Motor neuron (in vitro differentiated cells): ENCODE results near the gene RAET1E. TPM values are rescaled to one million over a fixed set of nuclear protein-coding genes. Genes with fewer than 3 reads are reported as not detected.

ENCODE experiments used
- ATAC-seq, 8 experiments: fragments of 200-7000 bp; cut with Tn5 transposase; replicated peaks in 6 of 8; 2 replicates each; pipeline ENCODE4 v1.8.0; 2021; ENCODE audit warnings: mild to moderate bottlenecking in 8 of 8, moderate library complexity in 8 of 8
- H3K27ac ChIP-seq, 2 donors: fragments of 250-450 bp; sonication (Bioruptor Pico); 2 replicates each; pipeline ENCODE4 v1.9.0; 2021; ENCODE audit warnings: antibody characterized with exemption in 2 of 2, mild to moderate bottlenecking in 2 of 2, moderate library complexity in 1 of 2
- H3K4me1 ChIP-seq, 2 donors: fragments of 250-450 bp; sonication (Bioruptor Pico); replicated peaks in 1 of 2; 2 replicates each; pipeline ENCODE4 v1.6.1; 2021; ENCODE audit warnings: antibody characterized with exemption in 2 of 2, mild to moderate bottlenecking in 2 of 2, moderate library complexity in 1 of 2
- H3K4me3 ChIP-seq, 5 donors: fragments of 250-450 bp; sonication (Bioruptor Pico); 2 replicates each; pipeline ENCODE4 v1.9.0; 2021; ENCODE audit warnings: antibody characterized with exemption in 5 of 5, mild to moderate bottlenecking in 5 of 5, moderate library complexity in 4 of 5
- WGBS, 10 experiments: fragments of 450-650 bp; shearing (Covaris generic); methylation state at CpG; one replicate each; pipeline ENCODE4 v1.0.0; 2022; 5-methylcytosine and 5-hydroxymethylcytosine counted together
- in situ Hi-C, 9 experiments: fragments of 400-800 bp; cut with MboI; loops; one replicate each; pipeline ENCODE4 v1.15.0; 2021; ENCODE audit warnings: low sequenced_read_pairs in 9 of 9, low pct_unique_long_range_greater_than_20kb in 2 of 9; ENCODE audit not compliant: unreplicated experiment in 9 of 9
- total RNA-seq, 8 experiments: library from RNA; unstranded; fragments of 300-600 nt; gene quantifications; 2 replicates each; pipeline versions ENCODE4 v1.2.3 to v1.2.4, GENCODE V29; 2022

RAET1E gene
- total RNA-seq, 8 experiments from 2014 or later = 0.18 to 3.5 (median 0.51) TPM; not detected in 2

GRCh38 chr6:149890629-149891045, 7.3 kb downstream of the RAET1E start:
- 3 to 80% (median 37%) methylated on average over 1 to 4 of the region's 6 CpGs for WGBS, 10 experiments
- ATAC-seq = peak in 3 of 8 experiments; percentile 54 to 63 (median 61)
- in situ Hi-C loops = no loop called here

DNA sequence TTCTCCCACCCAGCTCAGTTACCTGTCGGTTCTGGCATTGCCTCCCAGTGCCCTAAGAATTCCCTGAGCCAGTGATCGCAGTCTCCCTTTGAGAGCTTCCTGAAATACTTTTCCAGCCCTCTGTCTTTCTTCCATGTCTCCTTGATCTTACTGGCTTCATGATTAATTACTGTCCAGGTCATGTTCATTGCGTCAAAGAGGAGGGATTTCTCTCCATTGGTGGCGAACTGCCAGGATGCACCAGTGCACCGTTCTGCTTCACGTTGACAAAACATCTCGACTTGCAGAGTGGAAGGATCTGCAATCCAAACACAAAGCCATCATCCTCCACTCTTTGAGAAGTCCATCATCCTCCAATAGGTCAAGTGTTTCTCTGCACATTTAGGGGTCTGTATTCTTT, 8.6 kb downstream of the RAET1E start:
- 33 to 83% (median 68%) methylated on average over 2 to 7 of the region's 7 CpGs; no CpG with 5 or more reads in 3 of the 10 experiments for WGBS, 10 experiments
- in situ Hi-C loops = no loop called here
- no peaks in the 10 kb centered on the region for H3K4me1 ChIP-seq
- ATAC-seq = no peak
- H3K4me3 ChIP-seq = no peak overlapping the region
- no peak overlapping the region for H3K27ac ChIP-seq

More at GRCh38 chr6:149890629-149891045, 7.3 kb downstream of the RAET1E start:
- no peak overlapping the region for H3K4me3 ChIP-seq
- H3K4me1 ChIP-seq = no peaks in the 10 kb centered on the region
- no peak overlapping the region for H3K27ac ChIP-seq

- peak in 4 of 8 experiments; percentile 22 to 88 (median 66) for ATAC-seq
- 0 to 50% (median 33%) methylated on average over 1 of the region's 1 CpG; no CpG with 5 or more reads in 5 of the 10 experiments for WGBS, 10 experiments
- Histone ChIP-seq H3K27ac (no peak overlapping the region), H3K4me3 (no peak overlapping the region), H3K4me1 (no peaks in the 10 kb centered on the region)
- in situ Hi-C loops = no loop called here
Measured at GRCh38 chr6:149888659-149889058, 9.3 kb downstream of the RAET1E start.

GRCh38 chr6:149888093-149888492, 9.8 kb downstream of the RAET1E start:
- Histone ChIP-seq H3K4me1 (no peaks in the 10 kb centered on the region), H3K27ac (no peak overlapping the region), H3K4me3 (no peak overlapping the region)
- WGBS, 10 experiments = 40 to 96% (median 78%) methylated on average over 1 to 5 of the region's 9 CpGs; no CpG with 5 or more reads in 4 of the 10 experiments
- in situ Hi-C loops = no loop called here
- no peak for ATAC-seq

DNA sequence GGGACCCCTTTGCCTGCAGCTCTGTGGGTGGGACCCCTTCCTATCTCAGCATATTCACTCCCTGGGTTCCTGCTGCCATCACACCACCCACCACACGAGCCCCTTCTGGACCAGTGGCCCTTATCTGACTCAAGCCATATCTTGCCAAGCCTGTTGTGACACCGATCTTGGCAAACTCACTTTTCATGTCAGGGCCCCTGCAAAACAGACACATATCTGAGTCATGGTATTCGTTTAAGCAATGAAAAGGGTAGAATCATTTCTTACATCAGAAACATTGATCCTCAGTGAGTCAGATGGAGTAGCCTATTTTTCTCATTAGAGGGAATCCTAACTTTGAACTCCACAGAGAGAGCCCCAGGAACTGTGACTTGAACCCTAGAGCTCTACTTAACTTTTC, 10.6 kb downstream of the RAET1E start:
- in situ Hi-C loops = no loop called here
- H3K4me1 ChIP-seq = no peaks in the 10 kb centered on the region
- peak in 1 of 8 experiments; percentile 31 for ATAC-seq
- no peak overlapping the region for H3K4me3 ChIP-seq
- no peak overlapping the region for H3K27ac ChIP-seq
- 27 to 71% (median 57%) methylated on average over 2 to 3 of the region's 3 CpGs; no CpG with 5 or more reads in 6 of the 10 experiments for WGBS, 10 experiments

DNA sequence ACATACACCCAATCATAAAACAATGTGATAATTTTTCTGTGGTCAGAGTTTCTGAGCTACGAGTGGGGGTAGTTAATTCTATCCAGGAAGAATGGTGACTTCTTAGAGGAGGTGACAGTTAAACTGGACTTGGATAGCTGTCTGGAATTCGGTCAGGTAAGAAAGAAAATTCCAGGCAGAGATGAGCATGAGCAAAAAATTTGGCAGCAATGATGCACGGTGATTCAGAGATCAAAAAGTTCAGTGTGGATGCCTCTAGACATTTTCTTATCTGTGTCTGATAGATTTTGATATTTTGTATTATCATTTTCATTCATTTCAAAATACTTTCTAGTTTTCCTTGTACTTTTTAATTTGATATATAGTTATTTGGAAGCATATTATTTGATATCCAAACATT, 12.0 kb downstream of the RAET1E start:
- in situ Hi-C loops = no loop called here
- H3K4me3 ChIP-seq = no peak overlapping the region
- no peak for ATAC-seq
- no peaks in the 10 kb centered on the region for H3K4me1 ChIP-seq
- 51 to 100% (median 79%) methylated on average over 1 to 3 of the region's 3 CpGs; no CpG with 5 or more reads in 1 of the 10 experiments for WGBS, 10 experiments
- H3K27ac ChIP-seq = no peak overlapping the region

- in situ Hi-C loops = no loop called here
- Histone ChIP-seq H3K4me1 (no peaks in the 10 kb centered on the region), H3K4me3 (no peak overlapping the region), H3K27ac (no peak overlapping the region)
- ATAC-seq = no peak
- WGBS, 10 experiments = 66 to 100% (median 87%) methylated on average over 1 to 4 of the region's 7 CpGs; no CpG with 5 or more reads in 7 of the 10 experiments
Measured at GRCh38 chr6:149884617-149885016, 13.3 kb downstream of the RAET1E start.

- 45 to 80% (median 73%) methylated on average over 1 to 10 of the region's 11 CpGs; no CpG with 5 or more reads in 5 of the 10 experiments for WGBS, 10 experiments
- H3K4me1 ChIP-seq = no peaks in the 10 kb centered on the region
- no peak overlapping the region for H3K27ac ChIP-seq
- no peak overlapping the region for H3K4me3 ChIP-seq
- peak in 3 of 8 experiments; percentile 10 to 53 (median 17) for ATAC-seq
- in situ Hi-C loops = no loop called here
Measured at GRCh38 chr6:149884215-149884614, 13.7 kb downstream of the RAET1E start.

DNA sequence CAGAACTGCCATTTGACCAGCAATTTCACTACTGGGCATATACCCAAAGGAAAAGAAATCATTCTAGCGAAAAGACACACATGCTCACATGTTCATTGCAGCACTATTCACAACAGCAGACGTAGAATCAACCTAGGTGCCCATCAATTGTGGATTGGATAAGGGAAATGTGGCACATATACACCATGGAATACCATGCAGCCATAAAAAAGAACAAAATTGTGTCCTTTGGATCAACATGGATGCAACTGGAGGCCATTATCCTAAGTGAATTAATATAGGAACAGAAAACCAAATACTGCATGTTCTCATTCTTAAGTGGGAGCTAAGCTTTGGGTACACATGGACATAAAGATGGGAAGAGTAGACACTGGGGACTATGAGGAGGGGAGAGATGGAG, 16.1 kb downstream of the RAET1E start:
- no peaks in the 10 kb centered on the region for H3K4me1 ChIP-seq
- H3K27ac ChIP-seq = no peak overlapping the region
- no peak for ATAC-seq
- in situ Hi-C loops = no loop called here
- no peak overlapping the region for H3K4me3 ChIP-seq
- WGBS, 10 experiments = 20 to 67% (median 57%) methylated on average over 1 to 2 of the region's 2 CpGs; no CpG with 5 or more reads in 1 of the 10 experiments

DNA sequence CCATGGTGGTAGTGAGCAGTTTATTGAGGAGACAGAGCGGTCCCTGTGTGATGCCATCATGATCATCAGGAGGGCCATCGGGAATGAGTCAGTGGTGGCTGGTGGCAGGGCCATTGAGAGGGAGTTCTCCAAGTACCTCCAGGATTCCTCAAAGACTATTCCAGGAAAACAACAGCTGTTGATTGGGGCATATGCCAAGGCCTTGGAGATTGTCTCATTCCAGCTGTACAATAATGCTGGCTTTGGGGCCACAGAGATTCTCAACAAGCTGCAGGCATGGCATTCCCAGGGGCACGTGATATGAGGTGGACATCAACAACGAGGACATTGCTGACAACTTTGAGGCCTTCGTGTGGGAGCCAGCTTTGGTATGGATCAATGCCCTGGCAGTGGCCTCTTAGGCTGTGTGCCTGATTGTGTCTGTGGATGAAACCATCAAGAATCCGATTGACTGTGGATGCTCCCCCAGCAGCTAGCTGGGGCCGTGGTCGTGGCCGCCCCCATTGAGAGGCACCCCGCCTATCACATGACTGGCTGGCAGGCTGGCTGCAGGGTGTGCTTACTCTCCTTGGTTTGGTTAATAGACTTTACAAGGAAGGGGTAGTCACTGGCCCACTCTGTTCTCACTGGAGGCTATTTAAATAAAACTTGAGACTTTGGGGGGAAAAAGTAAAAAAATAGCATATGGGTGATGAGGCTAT, 16.7 kb downstream of the RAET1E start:
- no peak for ATAC-seq
- 30 to 100% (median 80%) methylated on average over 1 to 5 of the region's 10 CpGs; no CpG with 5 or more reads in 4 of the 10 experiments for WGBS, 10 experiments

DNA sequence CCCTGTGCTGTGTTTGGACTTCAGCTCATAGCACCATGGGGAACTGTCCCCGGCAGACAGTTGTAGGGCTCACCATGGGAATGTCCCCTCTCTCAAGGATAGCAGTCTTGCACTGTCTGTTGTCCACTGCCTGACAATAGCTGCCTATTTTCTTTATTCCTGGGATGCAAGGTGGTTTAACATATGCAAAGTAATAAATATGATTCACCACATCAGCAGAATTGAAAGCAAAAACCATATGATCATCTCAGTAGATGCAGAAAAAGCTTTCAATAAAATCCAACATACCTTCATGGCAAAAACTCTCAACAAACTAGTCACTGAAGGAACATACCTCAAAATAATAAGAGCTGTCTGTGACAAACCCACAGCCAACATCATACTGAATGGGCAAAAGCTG, 20.3 kb downstream of the RAET1E start:
- in situ Hi-C loops = no loop called here
- ATAC-seq = peak in 2 of 8 experiments; percentile 35 to 66
- 71 to 100% (median 82%) methylated on average over 1 of the region's 1 CpG; no CpG with 5 or more reads in 6 of the 10 experiments for WGBS, 10 experiments

More for the DNA sequence above, 16.7 kb downstream of the RAET1E start:
- Histone ChIP-seq H3K4me3 (no peak overlapping the region), H3K4me1 (no peaks in the 10 kb centered on the region), H3K27ac (no peak overlapping the region)
- in situ Hi-C loops = no loop called here

GRCh38 chr6:149876241-149876933, 21.5 kb downstream of the RAET1E start:
- Histone ChIP-seq H3K27ac (no peak overlapping the region), H3K4me1 (no peaks in the 10 kb centered on the region), H3K4me3 (no peak overlapping the region)
- WGBS, 10 experiments = 20 to 90% (median 68%) methylated on average over 1 to 3 of the region's 3 CpGs; no CpG with 5 or more reads in 2 of the 10 experiments
- no peak for ATAC-seq
- in situ Hi-C loops = no loop called here

More for the DNA sequence above, 20.3 kb downstream of the RAET1E start:
- Histone ChIP-seq H3K4me3 (no peak overlapping the region), H3K4me1 (no peaks in the 10 kb centered on the region), H3K27ac (no peak overlapping the region)

DNA sequence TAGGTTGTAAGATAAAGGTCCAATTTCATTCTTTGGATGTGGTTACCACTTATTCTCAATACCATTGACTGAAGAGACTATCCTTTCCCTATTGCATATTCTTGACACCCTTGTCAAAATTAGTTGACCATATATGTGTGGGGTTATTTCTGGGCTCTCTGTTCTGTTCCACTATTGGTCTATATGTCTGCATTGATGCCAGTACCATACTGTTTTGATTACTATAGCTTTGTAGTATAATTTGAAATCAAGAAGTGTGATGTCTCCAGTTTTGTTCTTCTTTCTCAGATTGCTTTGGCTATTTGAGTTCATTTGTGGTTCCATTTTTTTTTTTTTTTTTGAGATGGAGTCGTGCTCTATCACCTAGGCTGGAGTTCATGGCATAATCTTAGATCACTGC, 25.7 kb downstream of the RAET1E start:
- Histone ChIP-seq H3K4me3 (no peak overlapping the region), H3K4me1 (no peaks in the 10 kb centered on the region), H3K27ac (no peak overlapping the region)
- no peak for ATAC-seq
- 57 to 100% (median 80%) methylated on average over 1 of the region's 1 CpG; no CpG with 5 or more reads in 7 of the 10 experiments for WGBS, 10 experiments
- in situ Hi-C loops = no loop called here
